D721Med (cell line): ENCODE measurements around the gene KRTAP10-3.
"Not testable (repeated sequence)": the region's sequence is repeated elsewhere in the genome, so short reads cannot be mapped to it uniquely, and the experiment has no call there.

Experiments used
- DNase-seq: peaks from one replicate; pipeline ENCODE4 v3.0.0; 2011; ENCODE audit warnings: low spot score; ENCODE audit not compliant: insufficient read length
- FAIRE-seq: peaks from 2 replicates; lab custom pipeline; 2011; peaks lifted over from hg19 to GRCh38; lab: Jason Lieb, UNC
- TF ChIP-seq, protein P1 (sequence below): IDR thresholded peaks from 2 replicates; pipeline ENCODE4 v1.5.1; 2012; ENCODE audit warnings: mild to moderate bottlenecking, control low read depth; ENCODE audit not compliant: insufficient read depth; ENCODE audit errors: missing control alignments

Gene KRTAP10-3

GRCh38 chr21:44592446-44593311 lies 34.1 kb upstream of the KRTAP10-3 start, which contains the start of gene KRTAP10-6:
KRTAP10-6 (minus strand) TSS chr21:44592505; CDS start chr21:44592484, 21 bp downstream.
- TF ChIP-seq, protein P1, sequence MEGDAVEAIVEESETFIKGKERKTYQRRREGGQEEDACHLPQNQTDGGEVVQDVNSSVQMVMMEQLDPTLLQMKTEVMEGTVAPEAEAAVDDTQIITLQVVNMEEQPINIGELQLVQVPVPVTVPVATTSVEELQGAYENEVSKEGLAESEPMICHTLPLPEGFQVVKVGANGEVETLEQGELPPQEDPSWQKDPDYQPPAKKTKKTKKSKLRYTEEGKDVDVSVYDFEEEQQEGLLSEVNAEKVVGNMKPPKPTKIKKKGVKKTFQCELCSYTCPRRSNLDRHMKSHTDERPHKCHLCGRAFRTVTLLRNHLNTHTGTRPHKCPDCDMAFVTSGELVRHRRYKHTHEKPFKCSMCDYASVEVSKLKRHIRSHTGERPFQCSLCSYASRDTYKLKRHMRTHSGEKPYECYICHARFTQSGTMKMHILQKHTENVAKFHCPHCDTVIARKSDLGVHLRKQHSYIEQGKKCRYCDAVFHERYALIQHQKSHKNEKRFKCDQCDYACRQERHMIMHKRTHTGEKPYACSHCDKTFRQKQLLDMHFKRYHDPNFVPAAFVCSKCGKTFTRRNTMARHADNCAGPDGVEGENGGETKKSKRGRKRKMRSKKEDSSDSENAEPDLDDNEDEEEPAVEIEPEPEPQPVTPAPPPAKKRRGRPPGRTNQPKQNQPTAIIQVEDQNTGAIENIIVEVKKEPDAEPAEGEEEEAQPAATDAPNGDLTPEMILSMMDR: no peak
- DNase-seq: no peak
- no peak for FAIRE-seq

DNA sequence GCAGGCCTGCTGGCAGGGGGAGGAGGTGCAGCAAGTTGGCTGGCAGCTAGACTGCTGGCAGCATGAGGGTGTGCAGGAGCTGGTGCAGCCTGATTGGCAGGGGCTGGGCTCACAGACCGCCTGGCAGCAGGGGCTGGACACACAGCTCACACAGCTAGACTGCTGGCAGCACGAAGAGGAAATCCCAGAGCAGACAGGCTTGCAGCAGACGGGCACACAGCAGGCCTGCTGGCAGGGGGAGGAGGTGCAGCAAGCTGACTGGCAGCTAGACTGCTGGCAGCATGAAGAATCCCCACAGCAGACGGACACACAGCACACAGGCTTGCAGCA lies 33.2 kb upstream of the KRTAP10-3 start:
- FAIRE-seq, DNase-seq: not testable (repeated sequence)

DNA sequence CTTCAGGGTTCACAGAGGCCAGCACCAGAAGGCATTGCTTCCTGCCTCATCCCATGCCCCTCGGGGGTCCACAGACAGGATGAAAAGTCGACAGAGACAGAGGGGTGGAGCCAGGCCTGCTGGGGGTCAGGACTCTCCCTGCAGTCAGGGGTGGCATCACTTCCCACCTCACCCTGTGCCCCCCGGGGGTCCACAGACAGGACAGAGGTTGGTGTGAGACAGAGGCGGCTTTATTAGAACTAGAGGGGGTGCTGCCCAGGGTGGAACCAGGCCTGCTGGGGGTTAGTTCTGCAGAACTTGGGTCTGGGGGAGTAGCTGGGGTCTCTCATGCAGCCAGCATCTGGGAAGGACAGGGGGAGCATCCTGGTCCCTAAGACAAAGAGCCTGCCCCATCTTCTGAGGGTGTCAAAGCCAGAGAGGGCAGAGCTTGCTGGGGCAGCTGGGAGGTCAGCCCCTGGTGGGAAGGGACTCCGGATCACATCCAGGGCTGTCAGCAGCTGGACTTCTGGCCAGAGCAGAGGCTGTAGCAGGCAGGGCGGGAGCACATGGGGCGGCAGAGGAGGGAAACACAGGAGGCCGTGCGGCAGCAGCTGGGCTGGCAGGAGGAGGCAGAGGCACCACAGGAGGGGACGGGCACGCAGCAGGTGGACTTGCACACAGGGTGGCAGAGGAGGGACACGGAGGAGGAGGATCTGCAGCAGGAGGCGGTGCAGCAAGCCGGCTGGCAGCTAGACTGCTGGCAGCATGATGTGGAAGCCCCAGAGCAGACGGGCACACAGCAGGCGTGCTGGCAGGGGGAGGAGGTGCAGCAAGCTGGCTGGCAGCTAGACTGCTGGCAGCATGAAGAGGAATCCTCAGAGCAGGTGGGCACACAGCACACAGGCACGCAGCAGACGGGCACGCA lies 32.6 kb upstream of the KRTAP10-3 start:
- not testable (repeated sequence) for FAIRE-seq, DNase-seq

DNA sequence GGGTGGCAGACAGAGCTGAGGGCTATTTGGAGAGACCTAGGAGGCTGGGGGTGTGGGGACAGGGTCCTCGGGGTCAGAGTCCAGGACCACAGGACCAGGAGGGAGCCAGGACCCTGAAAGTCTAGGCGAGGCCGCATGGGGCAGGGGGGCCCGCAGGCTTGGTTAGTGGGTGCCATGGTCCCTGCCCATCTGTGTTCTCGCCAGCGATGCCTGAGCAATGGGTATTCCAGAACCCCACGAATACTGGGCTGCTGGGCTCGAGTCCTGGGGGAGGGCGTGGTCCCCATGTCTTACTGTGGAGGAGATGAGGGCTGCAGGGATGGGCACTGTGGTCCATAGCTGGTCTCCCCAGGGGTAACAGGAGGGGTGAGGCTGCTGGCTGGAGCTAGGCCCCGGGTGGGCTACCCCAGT lies 31.7 kb upstream of the KRTAP10-3 start:
- TF ChIP-seq, protein P1: no peak
- no peak for FAIRE-seq

DNA sequence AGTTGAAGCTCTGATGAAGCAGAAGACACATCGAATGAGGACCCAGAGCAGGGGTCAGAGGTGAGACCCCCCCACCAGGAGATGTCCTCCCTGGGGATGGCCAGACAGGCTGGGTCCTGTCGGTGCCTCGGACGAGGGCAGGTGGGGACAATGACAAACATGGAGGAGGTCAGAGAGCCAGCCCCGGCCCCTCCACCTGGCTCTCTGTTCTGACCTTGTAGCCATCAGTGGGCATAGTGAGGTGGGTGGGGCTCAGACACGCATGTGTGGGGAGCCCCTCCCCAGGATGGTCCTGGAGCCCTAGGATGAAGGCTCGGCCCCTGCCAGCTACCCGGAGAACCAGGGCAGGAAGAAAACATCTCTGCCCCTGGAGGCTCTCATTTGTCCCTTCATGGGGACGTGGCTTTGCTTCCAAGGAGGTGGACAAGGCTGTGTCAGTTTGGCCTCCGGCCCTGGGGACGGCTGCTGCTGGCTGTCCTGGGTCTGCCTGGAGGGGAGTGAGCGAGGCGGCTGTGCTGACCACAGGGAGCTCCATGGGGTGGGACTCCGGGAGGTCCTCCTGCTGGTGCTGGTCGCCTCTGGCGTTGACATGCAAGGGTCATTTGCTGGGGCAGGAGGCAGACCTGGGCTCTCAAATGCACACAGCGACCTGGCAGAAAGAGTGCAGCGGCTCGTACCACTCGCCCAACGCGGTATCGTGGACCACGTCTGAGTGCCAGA lies 31.2 kb upstream of the KRTAP10-3 start:
- FAIRE-seq: no peak
- TF ChIP-seq, protein P1: no peak
- no peak for DNase-seq

More for the DNA sequence above, 31.7 kb upstream of the KRTAP10-3 start:
- DNase-seq: no peak

DNA sequence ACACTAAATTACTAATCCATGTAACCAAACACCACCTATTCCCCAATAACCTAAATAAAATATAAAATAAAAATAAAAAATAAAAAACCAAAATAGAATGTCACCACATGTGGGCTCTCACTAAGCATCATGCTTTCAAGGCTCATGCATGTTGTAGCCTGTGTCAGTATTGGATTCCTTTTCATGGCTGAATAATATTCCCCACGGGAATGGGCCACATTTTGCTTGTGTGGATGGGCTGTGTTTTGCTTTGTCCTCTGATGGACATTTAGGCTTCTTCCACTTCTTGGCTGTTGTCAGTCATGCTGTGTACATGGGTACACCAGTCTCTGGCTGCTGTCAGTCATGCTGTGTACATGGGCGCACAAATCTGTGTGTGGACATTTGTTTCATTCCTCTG lies 30.5 kb upstream of the KRTAP10-3 start:
- no peak for FAIRE-seq
- DNase-seq: no peak
- TF ChIP-seq, protein P1: no peak

GRCh38 chr21:44585892-44586291 lies 27.3 kb upstream of the KRTAP10-3 start:
- DNase-seq (no peak), FAIRE-seq (no peak)
- TF ChIP-seq, protein P1: no peak
